Adrenal gland (tissue), 12 donors: ENCODE data around the gene PPIP5K1. TPM values are rescaled to one million over a fixed set of nuclear protein-coding genes. Genes with fewer than 3 reads are reported as not detected.
A peak's percentile ranks its signal among the peaks of the same experiment; 100 is the strongest.

Source experiments
- DNase-seq, 7 donors: peaks; one replicate each; pipeline ENCODE4 v3.0.0-alpha.2; 2019 to 2020
- H3K27ac ChIP-seq, 5 donors: fragments of 200-600 bp; sonication (generic) in 4 of 5; 1 replicate in 3 of 5; 2 replicates in 2 of 5; pipeline versions ENCODE4 v1.5.1 to v1.8.0; 2016 to 2020; ENCODE audit warnings: mild to moderate bottlenecking in 1 of 5
- H3K27me3 ChIP-seq: fragments of 200-600 bp; 2 replicates; pipeline ENCODE4 v1.8.0; 2021
- H3K36me3 ChIP-seq, 2 donors: fragments of 200-600 bp; replicated peaks in 1 of 2; 1 replicate in 1 of 2; 2 replicates in 1 of 2; pipeline versions ENCODE4 v1.5.1 to v1.8.0; 2018 to 2022
- H3K4me1 ChIP-seq, 2 donors: fragments of 200-600 bp; replicated peaks in 1 of 2; 1 replicate in 1 of 2; 2 replicates in 1 of 2; pipeline versions ENCODE4 v1.5.1 to v1.8.0; 2018 to 2021
- H3K4me3 ChIP-seq, 4 donors: fragments of 200-600 bp; sonication (generic) in 3 of 4; one replicate each; pipeline ENCODE4 v1.5.1; 2016 to 2018
- H3K9me3 ChIP-seq, 3 donors: fragments of 200-600 bp; sonication (generic) in 1 of 3; replicated peaks in 1 of 3; 1 replicate in 2 of 3; 2 replicates in 1 of 3; pipeline versions ENCODE4 v1.5.1 to v1.8.0; 2016 to 2021
- POLR2A ChIP-seq, 2 donors: fragments of 450-650 bp; IDR thresholded peaks; one replicate each; pipeline ENCODE4 v1.6.1; 2017; ENCODE audit warnings: antibody characterized with exemption in 2 of 2, mild to moderate bottlenecking in 2 of 2, moderate library complexity in 1 of 2
- WGBS, 4 donors: extraction: QIAGEN DNeasy Blood & Tissue Kit in 2 of 4; methylation state at CpG; one replicate each; pipeline versions ENCODE4 v1.1.5 to v1.1.7; 2013 to 2017; 5-methylcytosine and 5-hydroxymethylcytosine counted together
- intact Hi-C, 2 donors: fragments of 100-400 bp; cut with DNase I; formaldehyde crosslinking; loops; one replicate each; pipeline versions ENCODE4 v1.14.1 to v1.15.0; 2022 to 2023
- polyA plus RNA-seq, 3 donors: library from polyadenylated mRNA; stranded (reverse); fragments of 200-250 nt in 2 of 3; fragments of 350-450 nt in 1 of 3; fragmentation: Illumina TruSeq in 1 of 3; extraction: RNeasy Lipid Tissue Mini Kit (QIAGEN cat#74804) in 1 of 3; gene quantifications; one replicate each; pipeline ENCODE4 v1.2.3, GENCODE V29; 2013 to 2014
- total RNA-seq, 9 donors: library from RNA; depleted of rRNA in 4 of 9; stranded (reverse); fragments of >200 nt in 4 of 9; fragments of 120-200 nt in 1 of 9; fragmentation: NEBNext Ultra II Directional in 1 of 9; extraction: Animal tissue kit (Norgen Biotek cat#: 25700) in 1 of 9; gene quantifications; one replicate each; pipeline versions ENCODE4 v1.1.0 to v1.2.4, GENCODE V29; 2013 to 2023
- TF ChIP-seq, protein P1 (sequence below), 6 experiments: fragments of 450-650 bp in 4 of 6; fragments of 200-600 bp in 2 of 6; sonication (generic) in 1 of 6; IDR thresholded peaks; 1 replicate in 5 of 6; 2 replicates in 1 of 6; pipeline versions ENCODE4 v1.5.1 to v1.8.0; 2016 to 2021; ENCODE audit warnings: antibody characterized with exemption in 6 of 6, mild to moderate bottlenecking in 2 of 6, moderate library complexity in 1 of 6
- donor health status: healthy with polysubstance abuse.
- donor health status: Bipolar disorder and iron deficiency.
- donor health status: DM: yes; HTN: yes; CAD: no.
- donor health status: DM: no; HTN: no; CAD: no.
- donor health status: DM: no; HTN: no; CAD: no.
- donor health status: DM: yes; HTN: yes; CAD: no.

PPIP5K1 gene
- total and polyA plus RNA-seq, 12 donors: 15.4 to 63.8 (median 29.0) TPM

DNA sequence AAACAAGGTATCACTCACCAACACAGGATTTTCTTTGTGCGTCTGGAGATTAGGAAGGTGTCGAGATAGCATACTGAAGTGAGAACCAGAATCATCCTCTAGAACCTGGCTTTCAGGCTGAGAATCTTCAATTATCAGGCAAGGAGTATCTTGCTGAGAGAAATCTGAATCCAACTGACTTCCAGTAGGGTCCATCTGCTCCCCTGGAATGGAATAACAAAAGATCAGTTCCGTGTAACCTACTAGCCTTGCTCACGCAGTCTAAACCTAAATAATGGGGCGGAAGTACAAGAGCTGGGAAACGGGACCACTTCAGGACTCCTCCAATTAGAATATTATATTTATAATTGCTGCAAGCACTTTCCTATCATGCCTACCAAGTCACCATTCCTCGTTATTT, 97.7 kb downstream of the PPIP5K1 start:
- Histone ChIP-seq H3K27ac (peak overlapping the region in 3 of 5 donors; percentile 72 to 94 (median 87)), H3K27me3 (no peaks in the 10 kb centered on the region), H3K36me3 (peaks cover 0 to 25% of the 10 kb centered on the region in 2 donors), H3K4me1 (peaks cover 12 to 26% of the 10 kb centered on the region in 2 donors), H3K9me3 (no peaks in the 10 kb centered on the region), H3K4me3 (peak overlapping the region in 2 of 4 donors; percentile 69 to 90)
- intact Hi-C loops: no loop called here
- no peak for DNase-seq
- 8 to 11% (median 10%) methylated on average over 7 of the region's 7 CpGs for WGBS, 4 donors
- TF ChIP-seq POLR2A (IDR thresholded peaks at IDR 0.05): no peak
- TF ChIP-seq, protein P1, sequence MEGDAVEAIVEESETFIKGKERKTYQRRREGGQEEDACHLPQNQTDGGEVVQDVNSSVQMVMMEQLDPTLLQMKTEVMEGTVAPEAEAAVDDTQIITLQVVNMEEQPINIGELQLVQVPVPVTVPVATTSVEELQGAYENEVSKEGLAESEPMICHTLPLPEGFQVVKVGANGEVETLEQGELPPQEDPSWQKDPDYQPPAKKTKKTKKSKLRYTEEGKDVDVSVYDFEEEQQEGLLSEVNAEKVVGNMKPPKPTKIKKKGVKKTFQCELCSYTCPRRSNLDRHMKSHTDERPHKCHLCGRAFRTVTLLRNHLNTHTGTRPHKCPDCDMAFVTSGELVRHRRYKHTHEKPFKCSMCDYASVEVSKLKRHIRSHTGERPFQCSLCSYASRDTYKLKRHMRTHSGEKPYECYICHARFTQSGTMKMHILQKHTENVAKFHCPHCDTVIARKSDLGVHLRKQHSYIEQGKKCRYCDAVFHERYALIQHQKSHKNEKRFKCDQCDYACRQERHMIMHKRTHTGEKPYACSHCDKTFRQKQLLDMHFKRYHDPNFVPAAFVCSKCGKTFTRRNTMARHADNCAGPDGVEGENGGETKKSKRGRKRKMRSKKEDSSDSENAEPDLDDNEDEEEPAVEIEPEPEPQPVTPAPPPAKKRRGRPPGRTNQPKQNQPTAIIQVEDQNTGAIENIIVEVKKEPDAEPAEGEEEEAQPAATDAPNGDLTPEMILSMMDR (IDR thresholded peaks at IDR 0.05): no peak

GRCh38 chr15:43489191-43489590, 100.8 kb downstream of the PPIP5K1 start:
- no peak for DNase-seq
- intact Hi-C loops: no loop called here
- no peaks in the 10 kb centered on the region for H3K9me3 ChIP-seq
- no peaks in the 10 kb centered on the region for H3K27me3 ChIP-seq
- 0 to 12% (median 7%) methylated on average over 1 of the region's 1 CpG for WGBS, 4 donors
- no peak overlapping the region for H3K27ac ChIP-seq
- peaks cover 12 to 30% of the 10 kb centered on the region in 2 donors for H3K4me1 ChIP-seq
- no peak for TF ChIP-seq POLR2A (IDR thresholded peaks at IDR 0.05)
- TF ChIP-seq, protein P1 (IDR thresholded peaks at IDR 0.05): no peak
- no peak overlapping the region for H3K4me3 ChIP-seq
- H3K36me3 ChIP-seq: peaks cover 0 to 25% of the 10 kb centered on the region in 2 donors

DNA sequence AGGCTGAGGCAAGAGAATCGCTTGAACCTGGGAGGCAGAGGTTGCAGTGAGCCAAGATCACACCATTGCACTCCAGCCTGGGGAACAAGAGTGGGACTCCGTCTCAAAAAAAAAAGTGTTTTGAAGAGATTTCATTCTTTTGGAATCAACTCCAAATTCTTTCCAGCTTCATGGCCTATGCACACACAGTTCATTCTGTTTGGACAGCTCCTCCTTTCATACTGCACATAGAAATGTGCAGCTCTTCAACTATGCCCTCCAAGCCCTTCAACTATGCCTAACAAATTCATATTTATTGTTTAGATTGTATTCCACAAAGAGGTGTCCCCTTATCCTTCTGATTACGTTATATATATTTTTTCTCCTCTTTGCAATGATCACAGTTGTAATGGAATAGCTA, 101.2 kb downstream of the PPIP5K1 start:
- DNase-seq: no peak
- Histone ChIP-seq H3K4me3 (no peak overlapping the region), H3K27ac (no peak overlapping the region), H3K9me3 (no peaks in the 10 kb centered on the region), H3K36me3 (peaks cover 0 to 25% of the 10 kb centered on the region in 2 donors), H3K27me3 (no peaks in the 10 kb centered on the region), H3K4me1 (peaks cover 12 to 34% of the 10 kb centered on the region in 2 donors)
- TF ChIP-seq POLR2A (IDR thresholded peaks at IDR 0.05): no peak
- TF ChIP-seq, protein P1 (IDR thresholded peaks at IDR 0.05): no peak
- 79 to 92% (median 85%) methylated on average over 3 of the region's 3 CpGs for WGBS, 4 donors
- intact Hi-C loops: no loop called here

- no peak for DNase-seq
- H3K9me3 ChIP-seq: no peaks in the 10 kb centered on the region
- H3K36me3 ChIP-seq: peaks cover 0 to 25% of the 10 kb centered on the region in 2 donors
- H3K27ac ChIP-seq: no peak overlapping the region
- intact Hi-C loops: no loop called here
- TF ChIP-seq POLR2A (IDR thresholded peaks at IDR 0.05): no peak
- TF ChIP-seq, protein P1 (IDR thresholded peaks at IDR 0.05): no peak
- WGBS, 4 donors: 88 to 94% (median 90%) methylated on average over 6 of the region's 6 CpGs
- H3K4me1 ChIP-seq: peaks cover 8 to 33% of the 10 kb centered on the region in 2 donors
- H3K27me3 ChIP-seq: no peaks in the 10 kb centered on the region
- H3K4me3 ChIP-seq: no peak overlapping the region
Observed at GRCh38 chr15:43487271-43487895, 102.6 kb downstream of the PPIP5K1 start.
